CD4-positive, alpha-beta T cell treated with Interleukin-4 for 1 hour (primary cell): Measurements from ENCODE around the gene ENTPD5.
"Not testable (repeated sequence)": the region's sequence is repeated elsewhere in the genome, so short reads cannot be mapped to it uniquely, and the experiment has no call there.

Source experiments
- DNase-seq, 2 donors: peaks; one replicate each; pipeline ENCODE4 v3.0.0-alpha.2; 2020 to 2022

Gene ENTPD5

GRCh38 chr14:73998726-73999125 lies 20.4 kb downstream of the ENTPD5 start:
- no peak for DNase-seq

GRCh38 chr14:73997944-73998447 lies 21.1 kb downstream of the ENTPD5 start:
- no peak for DNase-seq

GRCh38 chr14:73997108-73997943 lies 21.8 kb downstream of the ENTPD5 start:
- no peak for DNase-seq

GRCh38 chr14:73996731-73997107 lies 22.4 kb downstream of the ENTPD5 start:
- DNase-seq, result no peak

- no peak for DNase-seq
These were observed 23.1 kb downstream of the ENTPD5 start for GRCh38 chr14:73995977-73996378.

GRCh38 chr14:73994926-73995325 lies 24.2 kb downstream of the ENTPD5 start:
- DNase-seq, result not testable (repeated sequence)

- no peak for DNase-seq
These were observed 28.0 kb downstream of the ENTPD5 start for GRCh38 chr14:73991092-73991491.

GRCh38 chr14:73988656-73989055 lies 30.4 kb downstream of the ENTPD5 start:
- DNase-seq, result not testable (repeated sequence)

GRCh38 chr14:73988065-73988464 lies 31.0 kb downstream of the ENTPD5 start:
- DNase-seq, result no peak

GRCh38 chr14:73977896-73978295 lies 41.2 kb downstream of the ENTPD5 start:
- no peak for DNase-seq

- DNase-seq, result no peak
These were observed 43.0 kb downstream of the ENTPD5 start for GRCh38 chr14:73976125-73976524.

GRCh38 chr14:73973497-73973896 lies 45.6 kb downstream of the ENTPD5 start:
- DNase-seq, result no peak

GRCh38 chr14:73968885-73969284 lies 50.2 kb downstream of the ENTPD5 start:
- DNase-seq, result no peak

GRCh38 chr14:73965216-73965615 lies 53.9 kb downstream of the ENTPD5 start:
- DNase-seq, result no peak

GRCh38 chr14:73961192-73961591 lies 57.9 kb downstream of the ENTPD5 start:
- no peak for DNase-seq

- DNase-seq, result no peak
These were observed 60.5 kb downstream of the ENTPD5 start for GRCh38 chr14:73958591-73958990.

- no peak for DNase-seq
These were observed 63.4 kb downstream of the ENTPD5 start for GRCh38 chr14:73955674-73956073.

GRCh38 chr14:73953731-73954130 lies 65.4 kb downstream of the ENTPD5 start:
- no peak for DNase-seq

GRCh38 chr14:73949752-73950734 lies 69.0 kb downstream of the ENTPD5 start, which contains the start of the genes COQ6 and FAM161B:
Gene COQ6 (plus strand): TSS chr14:73950302. CDS start chr14:73950333, 31 bp downstream.
Gene FAM161B (minus strand): TSS chr14:73950094. CDS start chr14:73950026, 68 bp downstream.
- DNase-seq, result peak; percentile 93 to 95

GRCh38 chr14:73945159-73945670 lies 73.9 kb downstream of the ENTPD5 start:
- DNase-seq, result no peak

GRCh38 chr14:73944432-73945158 lies 74.5 kb downstream of the ENTPD5 start:
- no peak for DNase-seq

- peak in 1 of 2 donors; percentile 21 for DNase-seq
These were observed 76.0 kb downstream of the ENTPD5 start for GRCh38 chr14:73943083-73943482.
